DMS 273 (cell line): ENCODE measurements around the gene LCLAT1.
"Not testable (repeated sequence)": the region's sequence is repeated elsewhere in the genome, so short reads cannot be mapped to it uniquely, and the experiment has no call there.

Experiments
- DNase-seq: peaks from one replicate; lab custom pipeline; 2025; ENCODE audit not compliant: unreplicated experiment; lab: John Stamatoyannopoulos, UW

LCLAT1 gene

DNA sequence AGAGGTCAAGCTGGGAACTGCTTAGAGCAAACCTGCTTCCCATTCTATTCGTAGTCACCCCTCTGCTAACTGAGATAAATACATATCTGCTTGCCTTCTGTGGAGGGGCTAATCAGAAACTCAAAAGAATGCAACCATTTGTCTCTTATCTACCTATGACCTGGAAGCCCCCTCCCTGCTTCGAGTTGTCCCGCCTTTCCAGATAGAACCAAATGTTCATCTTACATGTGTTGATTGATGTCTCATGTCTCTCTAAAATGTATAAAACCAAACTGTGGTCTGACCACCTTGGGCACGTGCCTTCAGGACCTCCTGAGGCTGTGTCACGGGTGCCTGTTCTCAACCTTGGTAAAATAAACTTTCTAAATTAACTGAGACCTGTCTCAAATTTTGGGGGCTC is 66.6 kb downstream of the LCLAT1 start:
- not testable (repeated sequence) for DNase-seq

- DNase-seq, result peak; percentile 92
Observed at GRCh38 chr2:30514134-30514847, 67.2 kb downstream of the LCLAT1 start.

DNA sequence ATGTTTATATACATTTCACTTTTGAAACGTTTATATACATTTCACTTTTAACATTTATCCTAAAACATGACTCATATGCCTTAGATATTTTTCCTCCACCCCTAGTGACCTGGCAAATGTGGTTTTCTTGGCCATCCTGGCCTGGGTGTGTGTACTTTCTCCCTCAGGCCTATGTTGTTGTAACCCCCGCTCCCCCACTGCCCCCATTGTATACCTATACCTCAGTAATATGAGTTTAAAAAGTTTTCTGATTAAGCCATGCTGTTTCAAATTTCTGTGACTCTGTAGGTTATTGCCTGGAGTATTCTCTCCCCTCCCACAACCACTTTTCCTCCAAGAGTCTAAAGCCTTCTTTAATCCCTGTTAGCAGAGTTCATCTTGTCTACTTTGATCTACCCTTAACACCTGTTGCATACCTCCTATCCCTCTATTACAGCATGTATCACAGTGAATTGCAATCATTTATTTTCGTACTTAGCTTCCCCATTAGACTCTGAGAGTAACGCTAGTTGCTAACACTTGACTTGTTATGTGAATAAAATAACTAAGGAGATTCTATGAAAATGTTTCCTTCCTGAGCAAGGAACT is 67.9 kb downstream of the LCLAT1 start:
- no peak for DNase-seq

DNA sequence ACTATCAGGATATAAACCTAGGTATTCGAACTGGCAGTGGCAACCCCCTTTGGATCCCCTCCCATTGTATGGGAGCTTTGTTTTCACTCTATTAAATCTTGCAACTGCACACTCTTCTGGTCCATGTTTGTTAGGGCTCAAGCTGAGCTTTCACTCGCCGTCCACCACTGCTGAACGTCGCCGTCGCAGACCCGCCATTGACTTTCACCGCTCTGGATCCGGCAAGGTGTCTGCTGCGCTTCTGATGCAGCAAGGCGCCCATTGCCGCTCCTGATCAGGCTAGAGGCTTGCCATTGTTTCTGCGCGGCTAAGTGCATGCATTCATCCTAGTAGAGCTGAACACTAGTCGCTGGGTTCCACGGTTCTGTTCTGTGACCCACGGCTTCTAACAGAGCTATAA is 69.1 kb downstream of the LCLAT1 start:
- no peak for DNase-seq

DNA sequence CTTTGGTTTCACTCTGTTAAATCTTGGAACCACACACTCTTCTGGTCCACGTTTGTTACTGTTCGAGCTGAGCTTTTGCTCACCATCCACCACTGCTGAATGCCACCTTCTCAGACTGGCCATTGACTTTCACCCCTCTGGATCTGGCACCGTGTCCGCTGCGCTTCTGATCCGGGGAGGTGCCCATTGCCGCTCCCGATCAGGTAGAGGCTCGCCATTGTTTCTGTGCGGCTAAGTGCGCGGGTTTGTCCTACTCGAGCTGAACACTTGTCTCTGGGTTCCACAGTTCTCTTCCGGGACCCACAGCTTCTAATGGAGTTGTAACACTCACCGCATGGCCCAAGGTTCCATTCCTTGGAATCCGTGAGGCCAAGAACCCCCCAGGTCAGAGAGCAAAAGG is 72.8 kb downstream of the LCLAT1 start:
- DNase-seq, result no peak

DNA sequence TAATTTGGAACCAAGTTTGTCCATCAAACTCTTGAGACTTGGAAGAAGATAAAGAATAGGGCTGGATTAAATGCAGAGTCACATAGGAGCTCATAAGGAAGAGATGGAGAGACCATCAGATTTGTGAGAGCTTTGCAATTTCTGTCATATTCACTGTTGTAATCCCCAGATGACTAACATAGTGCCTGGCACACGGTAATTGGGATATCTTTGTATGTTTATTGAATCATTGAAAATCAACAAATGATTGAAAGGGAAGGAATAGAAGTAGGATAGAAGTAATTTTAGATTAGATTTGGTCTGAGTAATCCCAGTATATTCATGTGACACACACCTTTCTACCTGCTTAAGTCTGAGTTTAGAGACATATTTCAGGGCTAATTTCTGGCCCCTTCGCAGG is 75.4 kb downstream of the LCLAT1 start:
- no peak for DNase-seq

DNA sequence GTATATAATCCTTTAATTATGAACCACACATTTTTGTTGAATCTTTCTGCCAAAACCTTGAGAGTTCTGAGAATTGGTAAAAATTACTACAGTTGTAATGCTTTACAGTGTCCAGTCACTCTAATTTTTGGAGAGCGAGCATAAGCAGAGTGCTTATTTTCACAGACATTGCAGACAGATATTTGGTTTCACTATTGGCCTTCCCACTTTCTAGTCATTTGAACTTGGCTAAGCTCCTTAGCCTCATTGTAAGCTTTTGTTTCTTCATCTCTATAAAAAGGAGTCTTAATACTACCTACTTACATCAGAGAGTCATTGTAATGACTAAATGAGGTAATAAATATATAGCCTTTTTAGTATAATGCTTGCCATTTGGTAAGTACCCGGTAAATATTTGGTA is 80.4 kb downstream of the LCLAT1 start:
- no peak for DNase-seq

DNA sequence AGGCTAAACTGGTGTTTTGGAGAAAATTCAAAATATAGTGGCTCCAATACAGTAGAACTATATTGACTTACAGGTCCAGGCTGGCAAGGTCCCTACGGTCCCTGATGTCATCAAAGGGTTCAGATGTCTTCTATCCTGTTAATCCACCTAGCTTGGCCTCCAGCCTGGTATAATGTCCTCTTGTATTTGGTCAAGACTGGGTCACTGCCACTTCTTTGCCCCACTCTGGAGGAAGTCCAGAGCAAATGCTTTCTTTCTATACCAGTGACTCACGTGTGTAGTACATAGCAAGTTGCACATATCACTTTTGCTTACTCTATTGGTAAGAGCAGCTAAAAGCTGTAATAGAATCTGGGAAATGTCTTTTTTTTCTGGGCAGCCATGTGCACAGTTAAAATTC is 80.8 kb downstream of the LCLAT1 start:
- DNase-seq, result no peak

- no peak for DNase-seq
Observed at GRCh38 chr2:30530346-30530745, 83.3 kb downstream of the LCLAT1 start.

- no peak for DNase-seq
Observed at GRCh38 chr2:30541680-30542079, 94.6 kb downstream of the LCLAT1 start.

DNA sequence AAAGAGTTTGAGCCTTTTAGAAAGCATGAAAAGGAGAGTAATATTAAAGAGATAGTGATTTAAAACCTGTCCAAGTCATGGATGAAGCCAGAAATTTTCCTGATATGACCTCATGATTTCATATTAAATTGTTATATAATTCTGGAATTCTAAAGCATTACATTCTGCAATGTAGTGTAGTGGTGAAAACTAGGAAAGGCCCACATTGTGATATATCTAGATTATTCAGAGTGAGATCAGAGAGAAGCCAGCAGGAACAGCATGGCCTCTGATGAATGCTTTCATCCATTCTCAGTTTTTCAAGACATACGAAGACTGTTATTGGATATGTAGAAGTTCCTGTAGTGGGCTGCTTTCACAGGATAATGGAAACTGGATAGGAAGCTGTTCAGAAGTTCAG is 98.8 kb downstream of the LCLAT1 start:
- no peak for DNase-seq

DNA sequence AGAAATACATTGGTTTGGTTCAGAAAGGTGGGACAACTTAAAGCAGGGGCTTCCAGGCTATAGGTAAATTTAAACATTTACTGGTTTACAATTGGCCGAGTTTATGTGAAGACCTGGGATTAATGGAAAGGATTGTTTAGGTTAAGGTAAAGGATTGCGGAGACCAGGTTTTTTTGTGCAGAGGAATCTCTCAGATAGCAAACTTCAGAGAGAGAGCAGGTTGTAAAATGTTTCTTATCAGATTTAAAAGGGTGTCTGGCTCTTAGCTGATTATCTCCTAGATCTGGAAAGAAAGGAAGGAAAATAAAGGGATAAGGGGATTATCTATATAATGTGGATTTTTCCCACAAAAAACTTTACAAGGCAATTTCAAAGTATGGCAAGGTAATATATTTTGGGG is 101.3 kb downstream of the LCLAT1 start:
- no peak for DNase-seq

DNA sequence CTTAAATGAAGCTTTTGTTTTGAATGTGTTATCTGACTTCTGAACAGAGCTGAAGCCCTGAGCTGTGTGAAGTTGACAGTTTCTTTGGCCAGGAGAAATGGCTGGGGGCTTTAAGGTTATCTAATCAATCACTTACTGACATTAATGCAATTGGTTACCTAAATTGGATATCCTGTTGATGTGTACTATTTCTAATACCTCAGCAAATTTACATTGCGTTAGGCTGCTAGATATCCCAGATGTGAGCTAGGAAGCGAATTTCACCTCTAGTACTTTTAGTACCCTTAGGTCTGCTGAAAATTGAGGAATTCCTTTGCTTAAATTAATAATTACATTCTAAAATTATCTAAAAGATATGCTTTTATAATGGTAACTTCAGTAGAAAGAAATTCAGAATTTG is 102.0 kb downstream of the LCLAT1 start:
- DNase-seq, result no peak

GRCh38 chr2:30559544-30560275 is 112.7 kb downstream of the LCLAT1 start:
- no peak for DNase-seq

DNA sequence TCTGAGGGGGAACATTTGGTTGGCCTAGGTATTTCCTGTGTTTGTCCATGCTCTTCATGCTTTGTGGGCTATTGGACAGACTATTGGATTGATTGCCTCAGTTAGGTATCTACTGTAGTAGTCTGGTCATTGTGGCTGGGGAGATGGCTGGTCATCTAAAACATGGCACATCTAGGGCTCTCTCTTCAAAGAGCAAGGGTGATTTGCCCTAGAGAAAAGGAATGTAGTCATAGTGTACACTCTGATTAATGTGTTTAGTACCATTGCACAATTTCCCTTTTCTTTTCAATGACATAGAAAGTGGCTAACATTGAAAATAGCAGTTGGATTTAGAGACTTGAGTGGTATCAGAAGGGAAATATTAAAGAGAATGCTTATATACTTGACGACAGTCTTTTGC is 114.3 kb downstream of the LCLAT1 start:
- DNase-seq, result no peak

- DNase-seq, result no peak
Observed at GRCh38 chr2:30565851-30566358, 118.9 kb downstream of the LCLAT1 start.

- DNase-seq, result no peak
Observed at GRCh38 chr2:30566631-30567030, 119.6 kb downstream of the LCLAT1 start.

- no peak for DNase-seq
Observed at GRCh38 chr2:30567317-30567716, 120.3 kb downstream of the LCLAT1 start.

DNA sequence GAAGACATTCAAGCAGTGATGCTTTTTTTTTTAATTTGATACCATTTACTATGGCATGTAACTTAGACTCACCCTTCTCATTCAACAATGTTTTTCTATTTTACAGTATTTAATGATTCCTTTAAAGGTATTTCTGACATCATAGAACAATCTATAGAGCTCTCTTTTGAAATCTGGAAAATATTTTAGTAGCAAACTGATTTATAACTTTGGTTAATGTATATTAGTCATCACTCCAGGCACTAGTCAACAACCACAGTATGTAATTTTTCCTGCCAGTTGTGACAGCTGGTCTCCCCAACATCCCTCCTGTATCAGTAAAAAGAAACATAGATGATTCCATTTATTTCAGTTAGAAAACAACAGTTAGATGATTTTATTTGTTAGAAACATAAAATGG is 122.9 kb downstream of the LCLAT1 start:
- DNase-seq, result no peak

GRCh38 chr2:30577151-30577550 is 130.1 kb downstream of the LCLAT1 start:
- no peak for DNase-seq

GRCh38 chr2:30580391-30580790 is 133.3 kb downstream of the LCLAT1 start:
- DNase-seq, result no peak

GRCh38 chr2:30582521-30582920 is 135.5 kb downstream of the LCLAT1 start:
- no peak for DNase-seq
